ENCODE measurements around the gene IL22RA2. TPM values are rescaled to one million over a fixed set of nuclear protein-coding genes. Genes with fewer than 3 reads are reported as not detected.
"Not testable (repeated sequence)": the region's sequence is repeated elsewhere in the genome, so short reads cannot be mapped to it uniquely, and the experiment has no call there.

IL22RA2 gene, protein sequence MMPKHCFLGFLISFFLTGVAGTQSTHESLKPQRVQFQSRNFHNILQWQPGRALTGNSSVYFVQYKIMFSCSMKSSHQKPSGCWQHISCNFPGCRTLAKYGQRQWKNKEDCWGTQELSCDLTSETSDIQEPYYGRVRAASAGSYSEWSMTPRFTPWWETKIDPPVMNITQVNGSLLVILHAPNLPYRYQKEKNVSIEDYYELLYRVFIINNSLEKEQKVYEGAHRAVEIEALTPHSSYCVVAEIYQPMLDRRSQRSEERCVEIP
- not detected for total RNA-seq
- long read RNA-seq, result 0 reads

DNA sequence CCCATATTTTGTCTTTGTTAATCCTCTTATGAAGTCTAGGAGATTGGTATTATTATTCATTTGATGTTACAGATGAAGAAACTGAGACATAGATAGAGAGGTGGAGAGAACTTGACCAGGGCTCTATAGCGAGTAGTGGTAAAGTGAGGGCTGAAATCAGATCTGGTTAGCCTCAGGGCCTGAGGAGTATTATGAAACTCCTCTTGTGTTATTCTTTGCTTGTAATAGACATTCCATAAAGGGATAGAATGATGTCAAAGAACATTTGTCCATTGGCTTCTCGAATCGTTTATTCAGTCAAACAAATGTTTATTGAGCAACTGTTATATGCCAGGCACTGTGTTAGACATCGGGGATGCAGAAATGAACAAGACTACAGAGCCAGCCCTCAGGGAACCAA, at the start of gene IL22RA2:
Gene IL22RA2 (minus strand): TSS at position 144 of the 400 bp plus-strand sequence. CDS start 11,895 bp downstream, outside the sequence.
- DNase-seq (ENCODE audit: missing footprints), result no peak
- no peak for ATAC-seq
- intact Hi-C loops (cut with DNase I), result no loop called here

- intact Hi-C loops (cut with DNase I), result no loop called here
- DNase-seq (ENCODE audit: missing footprints), result no peak
- ATAC-seq, result no peak
Measured at GRCh38 chr6:137222381-137222780, 48.9 kb upstream of the IL22RA2 start.

DNA sequence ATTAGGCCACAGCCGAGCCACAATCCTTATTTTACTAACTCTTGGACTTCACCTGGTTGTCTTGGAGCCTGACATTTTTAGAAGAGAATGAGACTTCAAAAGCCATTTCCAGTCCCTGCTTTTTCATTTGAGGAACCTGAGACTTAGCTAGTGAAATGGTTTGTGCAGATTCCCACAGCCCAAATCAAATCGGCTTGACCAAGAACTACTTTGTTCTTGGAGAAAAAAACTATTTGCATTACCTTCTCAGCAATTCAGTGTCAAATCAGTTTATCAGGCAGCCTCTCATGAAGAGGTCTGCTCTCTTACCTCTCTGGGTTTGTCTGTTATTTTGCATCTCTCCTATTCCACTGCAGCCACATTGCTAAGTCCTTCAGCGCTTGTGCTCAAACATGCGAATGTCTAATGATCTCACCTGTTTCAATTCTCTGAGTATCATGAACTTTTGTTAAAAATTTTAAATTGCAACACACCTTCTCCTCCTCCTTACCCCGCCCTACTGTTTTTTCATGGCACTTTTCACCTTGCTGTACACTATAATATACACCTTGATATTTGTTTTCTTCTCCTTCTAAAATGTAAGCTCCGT, 46.3 kb upstream of the IL22RA2 start:
- DNase-seq (ENCODE audit: missing footprints) (no peak), ATAC-seq (no peak)
- intact Hi-C loops (cut with DNase I), result loop anchor here (5.0 kb wide), 1 partner anchor 43 kb away; no protein-coding TSS in a partner anchor

DNA sequence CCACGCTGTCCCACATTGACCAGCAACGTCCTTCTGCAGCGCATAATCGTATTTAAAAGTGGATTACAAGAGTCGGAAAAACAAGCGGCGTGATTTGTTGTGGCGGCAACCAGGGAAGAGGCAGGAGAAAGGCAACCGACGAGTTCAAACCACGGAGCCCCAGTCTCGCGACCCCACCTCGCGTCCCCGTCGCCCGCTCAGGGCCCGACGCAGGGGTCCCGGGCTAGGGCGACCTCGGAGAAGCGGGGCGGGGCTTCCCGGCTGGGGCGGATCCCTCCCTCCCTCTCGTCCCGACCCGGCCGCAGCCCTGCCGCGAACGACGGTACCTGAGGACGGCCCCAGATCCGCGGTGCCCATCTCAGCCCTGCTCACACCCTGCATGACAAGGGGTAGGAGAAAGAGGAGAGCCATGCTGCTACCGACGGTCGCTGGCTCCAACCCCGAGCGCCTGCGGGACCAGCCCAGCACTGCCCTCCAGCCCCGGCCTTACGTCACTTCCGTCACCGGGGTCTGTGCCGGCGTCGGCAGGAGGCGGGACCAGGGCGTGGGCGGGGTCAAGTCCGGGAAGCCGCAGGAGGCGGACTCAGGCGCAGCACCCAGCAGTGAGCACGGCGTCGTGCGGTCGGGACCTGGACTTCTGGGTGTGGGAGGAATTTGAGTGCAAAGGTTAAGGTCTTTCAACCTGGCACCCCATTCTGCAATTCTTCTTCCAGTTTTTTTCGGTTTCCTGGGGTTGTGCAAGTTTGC, 45.6 kb upstream of the IL22RA2 start, which contains the start of gene IFNGR1:
Gene IFNGR1 (minus strand): TSS at position 469 of the 747 bp plus-strand sequence. CDS start 58 bp downstream, at position 411.
- ATAC-seq (peak; percentile 97), DNase-seq (ENCODE audit: missing footprints) (peak; percentile 99)
- intact Hi-C loops (cut with DNase I), result loop anchor here (5.0 kb wide), 1 partner anchor 43 kb away; no protein-coding TSS in a partner anchor

DNA sequence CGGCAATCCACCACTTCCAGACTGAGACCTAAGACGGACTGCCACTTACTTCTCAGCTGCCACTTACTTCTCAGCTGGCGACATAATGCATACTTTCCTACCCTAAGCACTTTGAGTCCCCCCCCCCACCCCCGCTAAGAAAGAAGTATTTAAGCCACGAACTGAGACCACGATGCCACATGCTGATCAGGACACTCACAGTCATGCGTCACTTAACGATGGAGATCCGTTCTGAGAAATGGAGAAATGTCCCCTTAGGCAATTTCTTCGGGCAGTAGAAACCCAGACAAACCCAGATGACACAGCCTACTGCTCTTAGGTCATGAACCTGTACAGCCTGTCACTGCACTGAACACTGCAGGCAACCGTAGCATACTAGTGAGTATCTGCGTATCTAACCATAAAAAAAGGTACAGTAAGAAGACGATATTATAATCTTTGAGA, 45.1 kb upstream of the IL22RA2 start:
- intact Hi-C loops (cut with DNase I), result loop anchor here (5.0 kb wide), 1 partner anchor 44 kb away; no protein-coding TSS in a partner anchor
- DNase-seq (ENCODE audit: missing footprints) (no peak), ATAC-seq (peak; percentile 47)

DNA sequence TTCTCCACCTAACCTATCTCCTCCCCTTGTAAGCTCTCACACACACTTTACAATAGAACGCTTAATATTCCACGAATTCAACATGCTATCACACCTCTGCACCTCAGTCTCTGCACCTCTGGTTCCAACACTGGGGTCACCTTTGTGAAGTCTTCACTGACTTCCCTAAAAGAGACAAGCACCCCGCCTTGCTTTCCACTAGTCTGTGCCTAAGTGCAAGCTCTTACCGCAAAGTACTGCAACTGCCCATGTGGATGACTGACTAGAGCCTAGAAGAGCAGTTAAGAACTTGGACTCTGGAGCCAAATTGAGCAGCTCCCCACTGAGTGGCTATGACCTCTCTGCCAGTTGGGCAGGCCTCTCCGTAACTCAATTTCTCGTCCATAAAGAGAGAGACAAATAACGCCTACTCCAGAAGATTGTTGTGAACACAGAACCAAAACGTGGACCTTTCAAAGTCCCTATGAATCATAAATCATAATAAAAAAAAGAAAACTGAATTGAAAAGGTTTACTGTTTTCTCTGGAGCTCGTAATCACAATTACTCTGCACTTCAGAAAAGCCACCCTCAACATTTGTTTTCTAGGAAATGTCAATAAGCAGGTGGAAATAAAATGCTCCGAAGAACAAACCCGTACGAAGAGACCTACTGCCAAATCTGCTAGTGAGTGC, 44.5 kb upstream of the IL22RA2 start:
- DNase-seq (ENCODE audit: missing footprints), result no peak
- intact Hi-C loops (cut with DNase I), result loop anchor here (5.0 kb wide), 1 partner anchor 44 kb away; no protein-coding TSS in a partner anchor
- peak; percentile 59 for ATAC-seq

GRCh38 chr6:137216875-137217553, 43.6 kb upstream of the IL22RA2 start:
- ATAC-seq (peak; percentile 15), DNase-seq (ENCODE audit: missing footprints) (no peak)
- intact Hi-C loops (cut with DNase I), result loop anchor here (5.0 kb wide), 1 partner anchor 45 kb away; no protein-coding TSS in a partner anchor

DNA sequence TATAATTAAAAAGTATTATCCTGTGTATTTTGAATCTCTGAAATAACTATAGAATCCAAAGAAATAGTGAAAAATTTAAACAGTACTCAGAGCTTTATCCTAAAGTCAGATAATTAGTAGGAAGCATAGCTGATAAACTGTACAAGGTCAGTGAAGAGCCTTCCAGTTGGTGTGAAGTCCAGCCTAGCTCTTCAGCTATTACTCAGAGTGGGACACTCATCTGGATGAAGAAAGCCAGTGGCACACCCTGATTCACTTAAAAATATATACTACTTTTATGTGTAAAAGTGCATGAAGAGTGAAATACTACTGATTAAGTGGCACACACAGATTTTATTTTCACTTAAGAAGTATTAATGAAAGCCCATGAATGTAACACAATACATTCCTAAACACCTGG, 42.7 kb upstream of the IL22RA2 start:
- no peak for ATAC-seq
- intact Hi-C loops (cut with DNase I), result loop anchor here (5.0 kb wide), 1 partner anchor 46 kb away; no protein-coding TSS in a partner anchor
- DNase-seq (ENCODE audit: missing footprints), result no peak

- DNase-seq (ENCODE audit: missing footprints); ATAC-seq: not testable (repeated sequence)
- intact Hi-C loops (cut with DNase I), result loop anchor here (5.0 kb wide), 1 partner anchor 47 kb away; no protein-coding TSS in a partner anchor
Measured at GRCh38 chr6:137215630-137216029, 42.2 kb upstream of the IL22RA2 start.

GRCh38 chr6:137214931-137215330, 41.5 kb upstream of the IL22RA2 start:
- DNase-seq (ENCODE audit: missing footprints) (no peak), ATAC-seq (no peak)
- intact Hi-C loops (cut with DNase I), result loop anchor here (5.0 kb wide), 2 partner anchors 47 to 97 kb away; no protein-coding TSS in a partner anchor

DNA sequence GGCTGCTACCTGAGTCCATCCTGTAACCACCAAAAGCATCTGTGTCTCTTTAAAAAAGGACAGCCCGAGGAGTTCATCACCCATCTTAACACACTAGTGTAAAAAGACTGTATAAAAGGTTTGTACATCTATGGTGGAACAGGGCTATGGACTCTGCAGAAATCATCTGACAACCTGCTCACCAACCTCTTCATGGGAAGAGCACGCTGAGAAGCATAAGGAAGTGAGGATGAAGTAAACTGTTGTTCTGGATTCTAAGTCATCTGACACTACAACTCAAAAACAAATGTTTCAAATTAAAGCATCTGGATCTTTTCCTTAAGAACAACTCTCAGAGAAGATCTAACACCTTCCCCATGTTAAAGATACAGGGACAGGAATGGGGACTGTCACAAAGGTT, 40.4 kb upstream of the IL22RA2 start:
- intact Hi-C loops (cut with DNase I), result loop anchor here (5.0 kb wide), 1 partner anchor 98 kb away; no protein-coding TSS in a partner anchor
- no peak for ATAC-seq

DNA sequence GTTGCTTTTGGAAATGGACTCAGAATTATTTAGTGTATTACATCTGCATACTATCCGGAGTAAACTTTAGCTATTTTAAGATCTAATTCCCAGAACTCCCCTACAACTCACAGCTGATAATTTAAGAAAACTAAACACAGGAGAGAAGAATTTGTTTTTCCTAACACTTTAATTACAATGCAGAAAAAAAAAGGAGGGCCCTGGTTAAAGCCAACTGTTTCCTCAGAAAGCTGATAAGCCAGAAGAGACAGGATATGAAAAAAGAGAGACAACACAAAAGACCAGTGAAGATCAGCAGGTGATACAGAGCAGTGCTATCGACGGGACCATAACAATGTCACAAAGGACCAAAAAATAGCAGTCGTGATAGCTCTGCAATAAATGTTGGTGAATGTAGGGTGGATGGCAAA, 39.9 kb upstream of the IL22RA2 start:
- intact Hi-C loops (cut with DNase I), result loop anchor here (5.0 kb wide), 1 partner anchor 99 kb away; no protein-coding TSS in a partner anchor
- no peak for ATAC-seq
- DNase-seq (ENCODE audit: missing footprints), result no peak

More for the DNA sequence above, 40.4 kb upstream of the IL22RA2 start:
- DNase-seq (ENCODE audit: missing footprints), result no peak

DNA sequence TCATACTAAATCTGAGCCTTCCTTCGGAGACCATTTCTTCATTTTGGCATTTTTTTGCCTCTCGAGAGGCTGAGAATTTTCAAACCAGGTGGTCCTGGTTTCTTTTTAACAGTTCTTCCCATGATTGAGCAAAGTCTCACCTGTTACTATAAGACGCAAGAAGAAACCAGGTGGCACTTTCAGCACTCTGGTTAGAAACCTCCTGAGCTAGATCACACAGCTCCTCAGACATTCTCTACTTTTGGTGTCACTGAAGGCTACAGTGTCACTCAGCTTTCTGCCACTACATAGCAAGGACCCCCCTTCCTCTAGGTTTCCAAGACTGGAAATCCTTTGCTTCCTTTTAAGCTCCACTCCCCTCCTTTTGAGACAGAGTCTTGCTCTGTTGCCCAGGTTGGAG, 38.5 kb upstream of the IL22RA2 start:
- intact Hi-C loops (cut with DNase I), result loop anchor here (5.0 kb wide), 1 partner anchor 100 kb away; no protein-coding TSS in a partner anchor
- no peak for DNase-seq (ENCODE audit: missing footprints)

DNA sequence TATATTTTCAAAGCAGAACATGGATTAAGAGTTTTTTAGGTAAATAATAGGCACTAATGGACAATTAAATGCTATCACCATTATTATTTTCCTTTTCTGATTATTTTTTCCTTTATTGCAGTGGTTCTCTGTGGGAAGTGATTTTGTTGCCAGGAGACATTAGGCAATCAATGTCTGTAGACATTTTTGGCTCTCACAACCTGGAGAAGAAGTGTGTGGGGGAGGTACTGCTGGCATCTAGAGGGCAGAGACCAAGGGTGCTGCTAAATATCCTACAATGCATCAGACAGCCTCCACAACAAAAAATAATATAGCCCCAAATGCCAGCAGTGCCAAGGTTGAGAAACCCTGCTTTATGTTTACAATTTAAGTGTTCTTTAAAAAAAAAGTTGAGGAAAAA, 37.5 kb upstream of the IL22RA2 start:
- peak; percentile 82 for ATAC-seq
- intact Hi-C loops (cut with DNase I), result loop anchor here (5.0 kb wide), 1 partner anchor 101 kb away; no protein-coding TSS in a partner anchor

More for the DNA sequence above, 38.5 kb upstream of the IL22RA2 start:
- no peak for ATAC-seq

GRCh38 chr6:137208279-137208678, 34.8 kb upstream of the IL22RA2 start:
- no peak for ATAC-seq
- intact Hi-C loops (cut with DNase I), result loop anchor here (10.0 kb wide), 1 partner anchor 243 kb away; no protein-coding TSS in a partner anchor
- no peak for DNase-seq (ENCODE audit: missing footprints)

More for the DNA sequence above, 37.5 kb upstream of the IL22RA2 start:
- no peak for DNase-seq (ENCODE audit: missing footprints)

GRCh38 chr6:137207457-137207856, 34.0 kb upstream of the IL22RA2 start:
- intact Hi-C loops (cut with DNase I), result loop anchor here (10.0 kb wide), 1 partner anchor 243 kb away; no protein-coding TSS in a partner anchor

GRCh38 chr6:137206577-137206976, 33.1 kb upstream of the IL22RA2 start:
- DNase-seq (ENCODE audit: missing footprints) (no peak), ATAC-seq (no peak)
- intact Hi-C loops (cut with DNase I), result loop anchor here (10.0 kb wide), 1 partner anchor 242 kb away; no protein-coding TSS in a partner anchor

More at GRCh38 chr6:137207457-137207856, 34.0 kb upstream of the IL22RA2 start:
- not testable (repeated sequence) for ATAC-seq; DNase-seq (ENCODE audit: missing footprints)
